GM18520 (cell line): ENCODE measurements around the gene KAT2A.
A peak's percentile ranks its signal among the peaks of the same experiment; 100 is the strongest.

Experiments
- ATAC-seq: cut with Tn5 transposase; IDR thresholded peaks from one replicate; pipeline ENCODE4 v1.9.1; 2021; ENCODE audit not compliant: unreplicated experiment

KAT2A gene

GRCh38 chr17:42116705-42117396 lies 4.3 kb downstream of the KAT2A start:
- no peak for ATAC-seq

GRCh38 chr17:42114118-42114517 lies 7.0 kb downstream of the KAT2A start:
- no peak for ATAC-seq

GRCh38 chr17:42113293-42114069 lies 7.7 kb downstream of the KAT2A start:
- ATAC-seq: no peak

- ATAC-seq: peak; percentile 45
Measured at GRCh38 chr17:42112552-42113176, 8.5 kb downstream of the KAT2A start, which contains the start of gene DHX58. Gene DHX58, minus strand, starts transcription at chr17:42112714. Its CDS starts 822 bp downstream, at chr17:42111892.

- no peak for ATAC-seq
Measured at GRCh38 chr17:42111871-42112551, 9.2 kb downstream of the KAT2A start.

- no peak for ATAC-seq
Measured at GRCh38 chr17:42111265-42111636, 9.9 kb downstream of the KAT2A start.

- no peak for ATAC-seq
Measured at GRCh38 chr17:42110301-42111264, 10.6 kb downstream of the KAT2A start.

- no peak for ATAC-seq
Measured at GRCh38 chr17:42109086-42109485, 12.1 kb downstream of the KAT2A start.

GRCh38 chr17:42107597-42108576 lies 13.3 kb downstream of the KAT2A start:
- peak; percentile 51 for ATAC-seq

- no peak for ATAC-seq
Measured at GRCh38 chr17:42107124-42107523, 14.0 kb downstream of the KAT2A start.

- ATAC-seq: no peak
Measured at GRCh38 chr17:42106009-42106408, 15.2 kb downstream of the KAT2A start.

GRCh38 chr17:42104264-42104663 lies 16.9 kb downstream of the KAT2A start:
- ATAC-seq: no peak

GRCh38 chr17:42103221-42103954 lies 17.8 kb downstream of the KAT2A start:
- no peak for ATAC-seq

- no peak for ATAC-seq
Measured at GRCh38 chr17:42101513-42102292, 19.5 kb downstream of the KAT2A start.

GRCh38 chr17:42098730-42099399 lies 22.3 kb downstream of the KAT2A start:
- ATAC-seq: no peak

- ATAC-seq: no peak
Measured at GRCh38 chr17:42097691-42098631, 23.2 kb downstream of the KAT2A start, which contains the start of gene ZNF385C. Gene ZNF385C, minus strand, starts transcription at chr17:42098473. Its CDS starts 35,417 bp downstream, at chr17:42063056.
